GM21786 (cell line): ENCODE measurements around the gene GNPTG.
"Not testable (repeated sequence)": the region's sequence is repeated elsewhere in the genome, so short reads cannot be mapped to it uniquely, and the experiment has no call there.

Source experiments
- ATAC-seq: cut with Tn5 transposase; IDR thresholded peaks from one replicate; pipeline ENCODE4 v1.9.1; 2021; ENCODE audit not compliant: unreplicated experiment

The GNPTG gene

GRCh38 chr16:1318268-1318545, 33.5 kb upstream of the GNPTG start:
- ATAC-seq, result no peak

GRCh38 chr16:1319041-1319440, 32.7 kb upstream of the GNPTG start:
- no peak for ATAC-seq

- ATAC-seq, result no peak
Observed at GRCh38 chr16:1320097-1320496, 31.6 kb upstream of the GNPTG start.

GRCh38 chr16:1320658-1321240, 31.0 kb upstream of the GNPTG start:
- no peak for ATAC-seq

- ATAC-seq, result no peak
Observed at GRCh38 chr16:1322407-1322806, 29.3 kb upstream of the GNPTG start.

- no peak for ATAC-seq
Observed at GRCh38 chr16:1323296-1324239, 28.2 kb upstream of the GNPTG start.

GRCh38 chr16:1324286-1324826, 27.4 kb upstream of the GNPTG start:
- no peak for ATAC-seq

- ATAC-seq, result no peak
Observed at GRCh38 chr16:1325261-1325660, 26.5 kb upstream of the GNPTG start.

- no peak for ATAC-seq
Observed at GRCh38 chr16:1325673-1326371, 25.9 kb upstream of the GNPTG start.

GRCh38 chr16:1326391-1326790, 25.3 kb upstream of the GNPTG start:
- no peak for ATAC-seq

- no peak for ATAC-seq
Observed at GRCh38 chr16:1326946-1327618, 24.6 kb upstream of the GNPTG start.

GRCh38 chr16:1327619-1327947, 24.1 kb upstream of the GNPTG start:
- ATAC-seq, result no peak

- ATAC-seq, result not testable (repeated sequence)
Observed at GRCh38 chr16:1328136-1328535, 23.6 kb upstream of the GNPTG start.

- ATAC-seq, result not testable (repeated sequence)
Observed at GRCh38 chr16:1328961-1329360, 22.8 kb upstream of the GNPTG start.

GRCh38 chr16:1330260-1330914, 21.3 kb upstream of the GNPTG start:
- ATAC-seq, result no peak

- ATAC-seq, result no peak
Observed at GRCh38 chr16:1330931-1331711, 20.6 kb upstream of the GNPTG start.

- peak; percentile 42 for ATAC-seq
Observed at GRCh38 chr16:1331712-1332617, 19.8 kb upstream of the GNPTG start.

- no peak for ATAC-seq
Observed at GRCh38 chr16:1332618-1333148, 19.0 kb upstream of the GNPTG start.
